GM12878 (cell line): Measurements from ENCODE around the gene GLI1. TPM values are rescaled to one million over a fixed set of nuclear protein-coding genes. Genes with fewer than 3 reads are reported as not detected.

ENCODE experiments used
- ATAC-seq: fragments of 200-7000 bp; cut with Tn5 transposase; 3 replicates; pipeline ENCODE4 v1.9.1; 2020; ENCODE audit warnings: mild to moderate bottlenecking, moderate library complexity
- BruUV-seq: library from RNA; stranded (reverse); fragments of 400-500 nt; replicated peaks from 2 replicates; lab custom pipeline; 2021; lab: Mats Ljungman, UMichigan
- CTCF ChIA-PET: fragments of 300-600 bp; sonication (Branson Sonifier 250); formaldehyde crosslinking; extraction: SDS; loops from one replicate; lab custom pipeline; 2021; ENCODE audit warnings: inconsistent platforms; lab: Yijun Ruan, JAX
- POLR2A ChIA-PET: fragments of 350-600 bp; formaldehyde crosslinking; extraction: SDS; loops from one replicate; lab custom pipeline; 2021; ENCODE audit warnings: inconsistent platforms; lab: Charles Lee
- RAD21 ChIA-PET: fragments of 300-600 bp; sonication (Branson Sonifier 250); formaldehyde crosslinking; loops from one replicate; lab custom pipeline; 2023; ENCODE audit warnings: antibody characterized with exemption; ENCODE audit not compliant: unreplicated experiment; lab: Charles Lee
- SMC1A ChIA-PET: fragments of 300-600 bp; sonication (Branson Sonifier 250); formaldehyde crosslinking; loops from one replicate; lab custom pipeline; 2023; ENCODE audit not compliant: unreplicated experiment, uncharacterized antibody; lab: Charles Lee
- DNase-seq: peaks from one replicate; pipeline ENCODE4 v3.0.0-alpha.2; 2011; ENCODE audit warnings: low read depth, low spot score
- FAIRE-seq: peaks from 3 replicates; lab custom pipeline; 2011; peaks lifted over from hg19 to GRCh38; lab: Jason Lieb, UNC
- H2AFZ ChIP-seq: 2 replicates; pipeline ENCODE4 v1.6.0; 2011; ENCODE audit warnings: low read depth, low read length, control low read depth; ENCODE audit not compliant: control insufficient read depth
- H3K27ac ChIP-seq: 2 replicates; pipeline ENCODE4 v1.5.1; 2011; ENCODE audit warnings: control low read depth; ENCODE audit not compliant: control insufficient read depth, insufficient read depth
- H3K27me3 ChIP-seq, 2 experiments: replicated peaks in 1 of 2; 2 replicates each; pipeline versions ENCODE4 v1.6.0 to v1.6.1; 2011; ENCODE audit warnings: low read length in 1 of 2; ENCODE audit not compliant: control insufficient read depth in 2 of 2, insufficient read depth in 2 of 2
- H3K36me3 ChIP-seq, 2 experiments: 2 replicates each; pipeline ENCODE4 v1.5.1; 2011; ENCODE audit warnings: low read length in 1 of 2; ENCODE audit not compliant: control insufficient read depth in 2 of 2, insufficient read depth in 2 of 2
- H3K4me1 ChIP-seq: 2 replicates; pipeline ENCODE4 v1.6.1; 2011; ENCODE audit warnings: mild to moderate bottlenecking, low read length, moderate library complexity, mixed read lengths; ENCODE audit not compliant: control insufficient read depth, insufficient read depth
- H3K4me2 ChIP-seq: 2 replicates; pipeline ENCODE4 v1.6.0; 2011; ENCODE audit warnings: control low read depth; ENCODE audit not compliant: control insufficient read depth, insufficient read depth
- H3K4me3 ChIP-seq: fragments of 200-600 bp; sonication (generic); 2 replicates; pipeline ENCODE4 v1.5.1; 2016
- H3K79me2 ChIP-seq: 2 replicates; pipeline ENCODE4 v1.6.0; 2011; ENCODE audit warnings: low read length; ENCODE audit not compliant: control insufficient read depth, insufficient read depth
- H3K9ac ChIP-seq: 2 replicates; pipeline ENCODE4 v1.8.0; 2011; ENCODE audit warnings: low read length, control low read depth, mixed read lengths; ENCODE audit not compliant: control insufficient read depth, insufficient read depth
- H3K9me3 ChIP-seq: replicated peaks from 3 replicates; pipeline ENCODE4 v1.5.1; 2011; ENCODE audit warnings: mild to moderate bottlenecking, low read length; ENCODE audit not compliant: control insufficient read depth, insufficient read depth
- H4K20me1 ChIP-seq: 2 replicates; pipeline ENCODE4 v1.6.0; 2011; ENCODE audit not compliant: control insufficient read depth, insufficient read depth
- BCL11A ChIP-seq: IDR thresholded peaks from 2 replicates; pipeline ENCODE4 v1.6.1; 2011; ENCODE audit warnings: low read depth, low read length
- CHD1 ChIP-seq: IDR thresholded peaks from 2 replicates; pipeline ENCODE4 v1.6.1; 2012; ENCODE audit warnings: low read depth, low read length, improper control_type of control experiment
- FOS ChIP-seq: IDR thresholded peaks from 3 replicates; pipeline ENCODE4 v1.6.1; 2011; ENCODE audit warnings: borderline replicate concordance; ENCODE audit not compliant: insufficient read length; ENCODE audit errors: extremely low read depth
- GATAD2B ChIP-seq: fragments of 450-650 bp; conservative IDR thresholded peaks from 2 replicates; pipeline ENCODE4 v1.6.1; 2017; ENCODE audit warnings: low read depth, mild to moderate bottlenecking, moderate library complexity
- IRF4 ChIP-seq: IDR thresholded peaks from 2 replicates; pipeline ENCODE4 v1.6.1; 2011; ENCODE audit warnings: low read depth, low read length
- MAX ChIP-seq: IDR thresholded peaks from 2 replicates; pipeline ENCODE4 v1.6.1; 2012; ENCODE audit warnings: low read depth, low read length, improper control_type of control experiment
- NR2C1 ChIP-seq: fragments of 450-650 bp; IDR thresholded peaks from 2 replicates; pipeline ENCODE4 v1.6.1; 2017; ENCODE audit warnings: antibody characterized with exemption, mild to moderate bottlenecking, moderate library complexity
- NR2F1 ChIP-seq: fragments of 450-650 bp; conservative IDR thresholded peaks from 2 replicates; pipeline ENCODE4 v1.6.1; 2017; ENCODE audit warnings: mild to moderate bottlenecking
- RAD21 ChIP-seq: IDR thresholded peaks from 2 replicates; pipeline ENCODE4 v1.6.1; 2011; ENCODE audit warnings: mild to moderate bottlenecking, low read depth, low read length, moderate library complexity; ENCODE audit not compliant: insufficient read depth
- RBBP5 ChIP-seq: fragments of 200-600 bp; sonication (generic); conservative IDR thresholded peaks from 2 replicates; pipeline ENCODE4 v1.6.1; 2016
- SUPT20H ChIP-seq: IDR thresholded peaks from 2 replicates; pipeline ENCODE4 v1.6.1; 2011; ENCODE audit warnings: low read depth, mild to moderate bottlenecking, low read length, moderate library complexity, borderline replicate concordance; ENCODE audit not compliant: control insufficient read depth
- TBL1XR1 ChIP-seq: IDR thresholded peaks from 2 replicates; pipeline ENCODE4 v1.6.1; 2012; ENCODE audit warnings: low read depth, low read length, improper control_type of control experiment
- YBX1 ChIP-seq: fragments of 450-650 bp; IDR thresholded peaks from 2 replicates; pipeline ENCODE4 v1.6.1; 2016; ENCODE audit warnings: antibody characterized with exemption
- ZNF24 ChIP-seq: fragments of 450-650 bp; IDR thresholded peaks from 2 replicates; pipeline ENCODE4 v1.6.1; 2017; ENCODE audit warnings: antibody characterized with exemption, mild to moderate bottlenecking
- ZNF622 ChIP-seq: fragments of 450-650 bp; IDR thresholded peaks from 2 replicates; pipeline ENCODE4 v1.6.1; 2017; ENCODE audit warnings: mild to moderate bottlenecking, inconsistent platforms
- WGBS: methylation state at CpG from one replicate; pipeline ENCODE4 v1.1.6; 2016; ENCODE audit warnings: low lambda C conversion rate; ENCODE audit not compliant: insufficient replicate concordance, insufficient coverage; ENCODE audit errors: missing lambda C conversion rate; 5-methylcytosine and 5-hydroxymethylcytosine counted together
- in situ Hi-C: fragments of 300-500 bp; cut with MboI; formaldehyde crosslinking; loops from 9 replicates; pipeline ENCODE4 v1.14.3; 2018; ENCODE audit warnings: mixed read lengths
- intact Hi-C: fragments of 100-400 bp; cut with micrococcal nuclease; formaldehyde crosslinking; loops from one replicate; pipeline ENCODE4 v1.14.2; 2022; ENCODE audit not compliant: unreplicated experiment
- polyA plus RNA-seq, 11 experiments: library from polyadenylated mRNA; depleted of rRNA in 4 of 11; unstranded in 6 of 11; stranded (reverse) in 5 of 11; fragments of >200 nt; fragmentation: Nextera tagmentation in 4 of 11; fragmentation: Illumina TruSeq in 1 of 11; extraction: Ambion mirVana in 4 of 11; extraction: Trizol in 1 of 11; gene quantifications; 1 replicate in 1 of 11; 2 replicates in 10 of 11; pipeline versions ENCODE4 v1.2.1 to v1.2.3, GENCODE V29; 2011 to 2016; ENCODE audit warnings: inconsistent platforms in 2 of 11, missing spikeins in 2 of 11, low read depth in 1 of 11
- total RNA-seq, 4 experiments: library from RNA; depleted of rRNA in 3 of 4; stranded (reverse); fragments of >200 nt in 3 of 4; fragmentation: Illumina TruSeq in 1 of 4; extraction: Trizol in 1 of 4; gene quantifications; 2 replicates each; pipeline versions ENCODE4 v1.2.1 to v1.2.3, GENCODE V29; 2013 to 2021
- TF ChIP-seq, protein P1 (sequence below): fragments of 450-650 bp; IDR thresholded peaks from 2 replicates; pipeline ENCODE4 v1.6.1; 2016; ENCODE audit warnings: mild to moderate bottlenecking
- TF ChIP-seq, protein P2 (sequence below): fragments of 450-650 bp; IDR thresholded peaks from 2 replicates; pipeline ENCODE4 v1.6.1; 2017; ENCODE audit warnings: mild to moderate bottlenecking, moderate library complexity

Gene GLI1
- total and polyA plus RNA-seq, 10 of the 15 experiments (the other 5 are each of a cell fraction or from before 2014, with no cell fraction given): 0.27 to 1.2 (median 0.49) TPM

DNA sequence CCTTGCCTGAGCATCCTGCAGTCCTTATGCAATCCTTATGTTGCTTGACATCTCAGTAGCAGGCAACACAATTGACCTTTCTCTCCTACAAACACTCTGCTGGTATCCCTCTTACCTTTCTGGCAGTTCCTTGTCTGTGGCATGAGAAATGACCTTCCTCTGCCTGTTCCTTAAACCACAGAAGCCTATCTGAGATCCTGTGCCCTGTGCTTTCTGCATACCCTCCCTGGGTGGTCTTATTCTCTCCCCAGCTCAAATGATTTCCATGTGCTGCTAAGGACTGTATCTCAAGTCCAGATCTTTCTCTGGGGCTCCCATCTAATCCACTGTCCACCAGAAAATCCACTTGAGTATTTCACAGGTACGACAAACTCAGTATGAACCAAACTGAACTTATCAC lies 22.1 kb downstream of the GLI1 start:
- H3K4me2 ChIP-seq: no peak overlapping the region
- FAIRE-seq: no peak

More for the DNA sequence above, 22.1 kb downstream of the GLI1 start:
- Histone ChIP-seq H3K27me3 (no peaks in the 10 kb centered on the region), H2AFZ (no peak overlapping the region), H3K36me3 (no peaks in the 10 kb centered on the region), H3K9ac (no peak overlapping the region), H3K9me3 (no peaks in the 10 kb centered on the region), H3K79me2 (peaks cover 22% of the 10 kb centered on the region), H3K4me1 (peaks cover 30% of the 10 kb centered on the region), H4K20me1 (no peaks in the 10 kb centered on the region), H3K4me3 (no peak overlapping the region), H3K27ac (no peak overlapping the region)
- SMC1A ChIA-PET: no interaction called here
- POLR2A ChIA-PET: interaction anchor here (0.8 kb wide), 1 partner anchor 11 kb away, joined by 6 read pairs; no protein-coding TSS in a partner anchor
- 100% methylated on average over 1 of the region's 1 CpG for WGBS
- no TSS peak for BruUV-seq
- no peak for DNase-seq
- ATAC-seq: no peak
- CTCF ChIA-PET: interaction anchor here (0.8 to 1.7 kb wide), 2 partner anchors 23 to 138 kb away, joined by 3 to 5 read pairs; no protein-coding TSS in a partner anchor
- RAD21 ChIA-PET: no interaction called here
- intact Hi-C loops: no loop called here
- in situ Hi-C loops: no loop called here
- TF ChIP-seq FOS (no peak), ZNF622 (no peak), CHD1 (no peak), ZNF24 (no peak), NR2C1 (no peak), SUPT20H (no peak), MAX (no peak), NR2F1 (no peak), GATAD2B (no peak), IRF4 (no peak), RBBP5 (no peak), RAD21 (no peak), YBX1 (no peak), BCL11A (no peak), TBL1XR1 (no peak)
- TF ChIP-seq, protein P1, sequence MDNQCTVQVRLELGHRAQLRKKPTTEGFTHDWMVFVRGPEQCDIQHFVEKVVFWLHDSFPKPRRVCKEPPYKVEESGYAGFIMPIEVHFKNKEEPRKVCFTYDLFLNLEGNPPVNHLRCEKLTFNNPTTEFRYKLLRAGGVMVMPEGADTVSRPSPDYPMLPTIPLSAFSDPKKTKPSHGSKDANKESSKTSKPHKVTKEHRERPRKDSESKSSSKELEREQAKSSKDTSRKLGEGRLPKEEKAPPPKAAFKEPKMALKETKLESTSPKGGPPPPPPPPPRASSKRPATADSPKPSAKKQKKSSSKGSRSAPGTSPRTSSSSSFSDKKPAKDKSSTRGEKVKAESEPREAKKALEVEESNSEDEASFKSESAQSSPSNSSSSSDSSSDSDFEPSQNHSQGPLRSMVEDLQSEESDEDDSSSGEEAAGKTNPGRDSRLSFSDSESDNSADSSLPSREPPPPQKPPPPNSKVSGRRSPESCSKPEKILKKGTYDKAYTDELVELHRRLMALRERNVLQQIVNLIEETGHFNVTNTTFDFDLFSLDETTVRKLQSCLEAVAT: no peak
- TF ChIP-seq, protein P2, sequence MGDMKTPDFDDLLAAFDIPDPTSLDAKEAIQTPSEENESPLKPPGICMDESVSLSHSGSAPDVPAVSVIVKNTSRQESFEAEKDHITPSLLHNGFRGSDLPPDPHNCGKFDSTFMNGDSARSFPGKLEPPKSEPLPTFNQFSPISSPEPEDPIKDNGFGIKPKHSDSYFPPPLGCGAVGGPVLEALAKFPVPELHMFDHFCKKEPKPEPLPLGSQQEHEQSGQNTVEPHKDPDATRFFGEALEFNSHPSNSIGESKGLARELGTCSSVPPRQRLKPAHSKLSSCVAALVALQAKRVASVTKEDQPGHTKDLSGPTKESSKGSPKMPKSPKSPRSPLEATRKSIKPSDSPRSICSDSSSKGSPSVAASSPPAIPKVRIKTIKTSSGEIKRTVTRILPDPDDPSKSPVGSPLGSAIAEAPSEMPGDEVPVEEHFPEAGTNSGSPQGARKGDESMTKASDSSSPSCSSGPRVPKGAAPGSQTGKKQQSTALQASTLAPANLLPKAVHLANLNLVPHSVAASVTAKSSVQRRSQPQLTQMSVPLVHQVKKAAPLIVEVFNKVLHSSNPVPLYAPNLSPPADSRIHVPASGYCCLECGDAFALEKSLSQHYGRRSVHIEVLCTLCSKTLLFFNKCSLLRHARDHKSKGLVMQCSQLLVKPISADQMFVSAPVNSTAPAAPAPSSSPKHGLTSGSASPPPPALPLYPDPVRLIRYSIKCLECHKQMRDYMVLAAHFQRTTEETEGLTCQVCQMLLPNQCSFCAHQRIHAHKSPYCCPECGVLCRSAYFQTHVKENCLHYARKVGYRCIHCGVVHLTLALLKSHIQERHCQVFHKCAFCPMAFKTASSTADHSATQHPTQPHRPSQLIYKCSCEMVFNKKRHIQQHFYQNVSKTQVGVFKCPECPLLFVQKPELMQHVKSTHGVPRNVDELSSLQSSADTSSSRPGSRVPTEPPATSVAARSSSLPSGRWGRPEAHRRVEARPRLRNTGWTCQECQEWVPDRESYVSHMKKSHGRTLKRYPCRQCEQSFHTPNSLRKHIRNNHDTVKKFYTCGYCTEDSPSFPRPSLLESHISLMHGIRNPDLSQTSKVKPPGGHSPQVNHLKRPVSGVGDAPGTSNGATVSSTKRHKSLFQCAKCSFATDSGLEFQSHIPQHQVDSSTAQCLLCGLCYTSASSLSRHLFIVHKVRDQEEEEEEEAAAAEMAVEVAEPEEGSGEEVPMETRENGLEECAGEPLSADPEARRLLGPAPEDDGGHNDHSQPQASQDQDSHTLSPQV: no peak
